ENCODE measurements around the gene FRMD5. TPM values are rescaled to one million over a fixed set of nuclear protein-coding genes. Genes with fewer than 3 reads are reported as not detected.

FRMD5 gene
- total RNA-seq, 1 experiment from 2014 or later: 17.4 TPM

- TF ChIP-seq CTCF (IDR thresholded peaks at IDR 0.05; ENCODE audit: insufficient read depth in 1 of 2, low read depth in 1 of 2, low read length in 1 of 2, severe bottlenecking in 1 of 2, unreplicated experiment in 1 of 2): no peak
- H3K36me3 ChIP-seq (ENCODE audit: control insufficient read depth, insufficient read depth, low read length): no peaks in the 10 kb centered on the region
- H3K9me3 Mint-ChIP-seq (ENCODE audit: unreplicated experiment): no peaks in the 10 kb centered on the region
- H3K4me1 Mint-ChIP-seq (ENCODE audit: low read depth, unreplicated experiment): peaks cover 12% of the 10 kb centered on the region
- CTCF ChIA-PET: no interaction called here
- POLR2A ChIA-PET: no interaction called here
- H3K27ac Mint-ChIP-seq (ENCODE audit: unreplicated experiment): no peak overlapping the region
- intact Hi-C loops (cut with micrococcal nuclease; ENCODE audit: unreplicated experiment): no loop called here
- H3K4me3 Mint-ChIP-seq (ENCODE audit: unreplicated experiment): no peak overlapping the region
- H3K36me3 Mint-ChIP-seq (ENCODE audit: insufficient read depth, unreplicated experiment): peaks cover 10% of the 10 kb centered on the region
- BruUV-seq (replicated peaks): no TSS peak
- H3K27me3 ChIP-seq (replicated peaks; ENCODE audit: control insufficient read depth, insufficient read depth, low read length): no peaks in the 10 kb centered on the region
- H3K4me1 ChIP-seq: no peaks in the 10 kb centered on the region
- H3K9me3 ChIP-seq: no peaks in the 10 kb centered on the region
- no peak for DNase-seq
- no peaks in the 10 kb centered on the region for H3K27me3 Mint-ChIP-seq (ENCODE audit: insufficient read depth, unreplicated experiment)
- H3K4me3 ChIP-seq (ENCODE audit: low read depth, low read length): no peak overlapping the region
Measured at GRCh38 chr15:43920815-43921214, 274.3 kb downstream of the FRMD5 start.

- TF ChIP-seq CTCF (IDR thresholded peaks at IDR 0.05; ENCODE audit: insufficient read depth in 1 of 2, low read depth in 1 of 2, low read length in 1 of 2, severe bottlenecking in 1 of 2, unreplicated experiment in 1 of 2): no peak
- ChIA-PET POLR2A (no interaction called here), CTCF (no interaction called here)
- no peaks in the 10 kb centered on the region for H3K4me1 ChIP-seq
- no TSS peak for BruUV-seq (replicated peaks)
- Mint-ChIP-seq H3K27me3 (ENCODE audit: insufficient read depth, unreplicated experiment) (no peaks in the 10 kb centered on the region), H3K4me3 (ENCODE audit: unreplicated experiment) (no peak overlapping the region), H3K9me3 (ENCODE audit: unreplicated experiment) (no peaks in the 10 kb centered on the region), H3K27ac (ENCODE audit: unreplicated experiment) (no peak overlapping the region), H3K4me1 (ENCODE audit: low read depth, unreplicated experiment) (peaks cover 7% of the 10 kb centered on the region), H3K36me3 (ENCODE audit: insufficient read depth, unreplicated experiment) (peaks cover 5% of the 10 kb centered on the region)
- no peaks in the 10 kb centered on the region for H3K9me3 ChIP-seq
- DNase-seq: no peak
- H3K4me3 ChIP-seq (ENCODE audit: low read depth, low read length): no peak overlapping the region
- no peaks in the 10 kb centered on the region for H3K36me3 ChIP-seq (ENCODE audit: control insufficient read depth, insufficient read depth, low read length)
- intact Hi-C loops (cut with micrococcal nuclease; ENCODE audit: unreplicated experiment): no loop called here
- H3K27me3 ChIP-seq (replicated peaks; ENCODE audit: control insufficient read depth, insufficient read depth, low read length): no peaks in the 10 kb centered on the region
Measured at GRCh38 chr15:43920254-43920600, 274.8 kb downstream of the FRMD5 start.

GRCh38 chr15:43919540-43920253 lies 275.4 kb downstream of the FRMD5 start:
- H3K9me3 ChIP-seq: no peaks in the 10 kb centered on the region
- Mint-ChIP-seq H3K4me1 (ENCODE audit: low read depth, unreplicated experiment) (peaks cover 7% of the 10 kb centered on the region), H3K27ac (ENCODE audit: unreplicated experiment) (no peak overlapping the region), H3K9me3 (ENCODE audit: unreplicated experiment) (no peaks in the 10 kb centered on the region), H3K27me3 (ENCODE audit: insufficient read depth, unreplicated experiment) (no peaks in the 10 kb centered on the region), H3K4me3 (ENCODE audit: unreplicated experiment) (no peak overlapping the region), H3K36me3 (ENCODE audit: insufficient read depth, unreplicated experiment) (peaks cover 5% of the 10 kb centered on the region)
- no peaks in the 10 kb centered on the region for H3K27me3 ChIP-seq (replicated peaks; ENCODE audit: control insufficient read depth, insufficient read depth, low read length)
- no peak for TF ChIP-seq CTCF (IDR thresholded peaks at IDR 0.05; ENCODE audit: insufficient read depth in 1 of 2, low read depth in 1 of 2, low read length in 1 of 2, severe bottlenecking in 1 of 2, unreplicated experiment in 1 of 2)
- no peaks in the 10 kb centered on the region for H3K36me3 ChIP-seq (ENCODE audit: control insufficient read depth, insufficient read depth, low read length)
- BruUV-seq (replicated peaks): no TSS peak
- H3K4me1 ChIP-seq: no peaks in the 10 kb centered on the region
- DNase-seq: no peak
- intact Hi-C loops (cut with micrococcal nuclease; ENCODE audit: unreplicated experiment): no loop called here
- H3K4me3 ChIP-seq (ENCODE audit: low read depth, low read length): no peak overlapping the region
- CTCF ChIA-PET: no interaction called here
- POLR2A ChIA-PET: no interaction called here
